Ovary (tissue), 9 donors: Measurements from ENCODE around the gene ANKRD6. TPM values are rescaled to one million over a fixed set of nuclear protein-coding genes. Genes with fewer than 3 reads are reported as not detected.

Experiments used
- DNase-seq, 5 donors: peaks; one replicate each; pipeline ENCODE4 v3.0.0-alpha.2; 2019 to 2020
- H3K27ac ChIP-seq, 2 donors: fragments of 200-600 bp; one replicate each; pipeline versions ENCODE4 v1.5.1 to v1.8.0; 2019 to 2022
- H3K27me3 ChIP-seq: fragments of 200-600 bp; one replicate; pipeline ENCODE4 v1.8.0; 2022
- H3K36me3 ChIP-seq: fragments of 200-600 bp; sonication (generic); one replicate; pipeline ENCODE4 v1.5.1; 2019
- H3K4me1 ChIP-seq: one replicate; pipeline ENCODE4 v1.8.1; 2013; ENCODE audit warnings: mild to moderate bottlenecking, moderate library complexity; ENCODE audit not compliant: insufficient read depth
- H3K4me3 ChIP-seq: fragments of 200-600 bp; sonication (generic); one replicate; pipeline ENCODE4 v1.5.1; 2017
- H3K9me3 ChIP-seq, 2 donors: fragments of 200-600 bp in 1 of 2; sonication (generic) in 1 of 2; one replicate each; pipeline versions ENCODE4 v1.5.1 to v1.8.1; 2013 to 2019; ENCODE audit warnings: mild to moderate bottlenecking in 1 of 2, moderate library complexity in 1 of 2
- CTCF ChIP-seq, 3 donors: fragments of 450-650 bp in 2 of 3; fragments of 200-600 bp in 1 of 3; IDR thresholded peaks; one replicate each; pipeline versions ENCODE4 v1.5.1 to v1.8.0; 2016 to 2022; ENCODE audit warnings: antibody characterized with exemption in 3 of 3, mild to moderate bottlenecking in 1 of 3
- EP300 ChIP-seq: sonication (generic); formaldehyde crosslinking; IDR thresholded peaks from one replicate; pipeline ENCODE4 v1.6.1; 2017; ENCODE audit warnings: antibody characterized with exemption
- POLR2A ChIP-seq: fragments of 450-650 bp; IDR thresholded peaks from one replicate; pipeline ENCODE4 v1.6.1; 2017; ENCODE audit warnings: antibody characterized with exemption, mild to moderate bottlenecking, moderate library complexity
- WGBS, 3 donors: extraction: QIAGEN DNeasy Blood & Tissue Kit in 1 of 3; methylation state at CpG; one replicate each; pipeline versions ENCODE4 v1.1.5 to v1.1.7; 2013 to 2017; 5-methylcytosine and 5-hydroxymethylcytosine counted together
- intact Hi-C, 4 donors: fragments of 100-400 bp; cut with DNase I; formaldehyde crosslinking; loops; one replicate each; pipeline versions ENCODE4 v1.11.0 to v1.15.1; 2022 to 2023
- polyA plus RNA-seq, 2 donors: library from polyadenylated mRNA; stranded (reverse); fragments of 200-250 nt in 1 of 2; fragments of 350-450 nt in 1 of 2; fragmentation: Illumina TruSeq in 1 of 2; extraction: RNeasy Lipid Tissue Mini Kit (QIAGEN cat#74804) in 1 of 2; gene quantifications; one replicate each; pipeline ENCODE4 v1.2.3, GENCODE V29; 2013 to 2014
- total RNA-seq, 7 donors: library from RNA; depleted of rRNA in 2 of 7; stranded (reverse); fragments of >200 nt in 2 of 7; fragmentation: NEBNext Ultra II Directional in 3 of 7; extraction: Animal tissue kit (Norgen Biotek cat#: 25700) in 3 of 7; gene quantifications; one replicate each; pipeline versions ENCODE4 v1.1.0 to v1.2.4, GENCODE V29; 2016 to 2023
- donor health status: DM: no; HTN: no; CAD: no; lungs with moderate emphysema.
- donor health status: DM: no; HTN: no; CAD: no.
- donor health status: Bipolar disorder and iron deficiency.
- donor health status: DM: yes; HTN: yes; CAD: no.
- donor health status: DM: no; HTN: no; CAD: no.
- donor health status: DM: yes; HTN: yes; CAD: no.

ANKRD6 gene
- total and polyA plus RNA-seq, 9 donors: 14.7 to 50.1 (median 25.6) TPM

DNA sequence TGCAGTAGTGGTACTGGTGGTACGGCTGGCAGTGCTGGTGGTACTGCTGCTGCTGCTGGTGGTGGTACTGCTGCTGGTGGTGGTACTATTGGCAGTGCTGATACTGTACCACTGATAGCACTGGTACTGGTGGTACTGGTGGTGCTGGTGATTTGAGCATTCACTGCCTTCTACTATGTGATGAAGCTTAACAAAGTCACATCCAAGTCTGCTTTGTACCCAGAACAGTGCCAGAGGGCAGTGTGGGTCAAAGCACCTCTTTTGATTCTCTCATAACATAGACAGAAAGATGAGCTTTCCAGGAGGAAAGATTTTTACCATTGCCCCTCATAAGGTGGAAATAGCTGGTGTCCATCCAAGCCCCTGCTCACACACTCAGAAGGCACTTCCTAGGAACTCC, 48.7 kb downstream of the ANKRD6 start:
- TF ChIP-seq CTCF (IDR thresholded peaks at IDR 0.05): no peak
- H3K4me1 ChIP-seq: peaks cover 19% of the 10 kb centered on the region
- 89 to 96% (median 94%) methylated on average over 1 of the region's 1 CpG for WGBS, 3 donors
- H3K4me3 ChIP-seq: no peak overlapping the region
- H3K27ac ChIP-seq: no peak overlapping the region
- DNase-seq: no peak
- intact Hi-C loops: no loop called here
- no peaks in the 10 kb centered on the region for H3K27me3 ChIP-seq
- H3K36me3 ChIP-seq: no peaks in the 10 kb centered on the region
- no peaks in the 10 kb centered on the region for H3K9me3 ChIP-seq

DNA sequence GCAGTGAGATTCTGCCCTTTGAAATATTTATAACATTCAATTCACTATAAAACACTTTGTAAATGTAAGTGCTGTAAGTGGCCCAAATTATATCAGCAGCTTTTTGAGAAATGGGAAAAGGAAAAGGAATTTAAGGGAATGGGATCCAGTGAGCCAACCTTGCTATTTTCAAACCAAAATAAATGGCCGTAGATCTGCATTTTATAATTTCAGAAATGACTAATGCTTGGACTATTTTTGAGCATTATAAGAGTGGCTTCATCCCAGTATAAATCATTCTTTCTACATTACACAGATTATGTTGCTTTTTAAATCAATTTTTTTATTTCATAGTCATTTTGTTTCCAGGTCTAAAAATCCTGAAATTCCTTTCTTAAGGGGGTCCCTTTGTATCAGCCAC, 49.2 kb downstream of the ANKRD6 start:
- no peaks in the 10 kb centered on the region for H3K36me3 ChIP-seq
- TF ChIP-seq EP300 (no peak), POLR2A (no peak), CTCF (IDR thresholded peaks at IDR 0.05) (no peak)
- H3K27me3 ChIP-seq: no peaks in the 10 kb centered on the region
- 3 to 17% (median 13%) methylated on average over 1 of the region's 1 CpG for WGBS, 3 donors
- no peak overlapping the region for H3K4me3 ChIP-seq
- H3K4me1 ChIP-seq: peaks cover 19% of the 10 kb centered on the region
- DNase-seq: no peak
- H3K9me3 ChIP-seq: no peaks in the 10 kb centered on the region
- no peak overlapping the region for H3K27ac ChIP-seq
- intact Hi-C loops: no loop called here

GRCh38 chr6:89483111-89483720, 50.3 kb downstream of the ANKRD6 start:
- H3K4me1 ChIP-seq: peaks cover 19% of the 10 kb centered on the region
- no peaks in the 10 kb centered on the region for H3K36me3 ChIP-seq
- peak overlapping the region in 1 of 2 donors; percentile 44 for H3K27ac ChIP-seq
- intact Hi-C loops: no loop called here
- TF ChIP-seq POLR2A (no peak), CTCF (IDR thresholded peaks at IDR 0.05) (no peak)
- peak in 4 of 5 donors; percentile 35 to 57 (median 39) for DNase-seq
- H3K9me3 ChIP-seq: no peaks in the 10 kb centered on the region
- H3K27me3 ChIP-seq: no peaks in the 10 kb centered on the region
- WGBS, 3 donors: 4 to 17% (median 15%) methylated on average over 7 of the region's 7 CpGs
- H3K4me3 ChIP-seq: no peak overlapping the region

DNA sequence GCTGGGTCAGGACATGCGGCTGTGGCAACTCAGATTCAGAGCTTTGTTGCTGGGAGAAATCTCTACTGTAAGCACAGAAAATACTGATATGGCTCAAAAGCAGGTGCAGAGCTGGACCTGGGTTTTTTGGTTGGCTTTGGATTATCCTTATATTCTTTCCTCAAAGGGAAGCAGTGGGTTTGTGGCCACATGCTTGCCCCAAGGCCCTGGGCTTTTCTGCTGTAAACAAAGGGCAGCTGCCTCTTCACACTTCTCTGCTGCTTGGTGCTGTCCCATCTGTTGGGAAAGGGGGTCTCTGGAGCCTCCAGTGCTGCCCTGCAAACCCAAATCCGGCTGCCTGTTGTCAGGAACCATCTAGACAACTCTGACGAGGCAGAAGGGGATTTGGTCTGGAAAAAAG, 52.4 kb downstream of the ANKRD6 start:
- Histone ChIP-seq H3K4me1 (peaks cover 20% of the 10 kb centered on the region), H3K36me3 (no peaks in the 10 kb centered on the region), H3K9me3 (no peaks in the 10 kb centered on the region), H3K27ac (peak overlapping the region in 1 of 2 donors; percentile 29), H3K27me3 (no peaks in the 10 kb centered on the region), H3K4me3 (no peak overlapping the region)
- no peak for DNase-seq
- no peak for TF ChIP-seq POLR2A
- no peak for TF ChIP-seq CTCF (IDR thresholded peaks at IDR 0.05)
- TF ChIP-seq EP300: no peak
- WGBS, 3 donors: 86 to 93% (median 87%) methylated on average over 3 of the region's 3 CpGs
- intact Hi-C loops: no loop called here
